Caki2 (cell line): ENCODE measurements around the gene MYO1E. TPM values are rescaled to one million over a fixed set of nuclear protein-coding genes. Genes with fewer than 3 reads are reported as not detected.

ENCODE experiments used
- DNase-seq: peaks from one replicate; pipeline ENCODE4 v3.0.0-alpha.2; 2015; ENCODE audit warnings: low read depth
- in situ Hi-C: cut with HindIII; loops from 2 replicates; pipeline ENCODE4 v1.10.0; 2016; ENCODE audit warnings: low sequenced_read_pairs, low pct_unique_long_range_greater_than_20kb, mixed read lengths
- total RNA-seq: library from RNA; depleted of rRNA; stranded (reverse); fragments of >200 nt; shearing (Covaris generic); gene quantifications from 2 replicates; pipeline ENCODE4 v1.2.3, GENCODE V29; 2014; ENCODE audit warnings: low replicate concordance

The MYO1E gene
- total RNA-seq, 1 experiment from 2014 or later, result 104 TPM

GRCh38 chr15:59257140-59257539 is 115.5 kb downstream of the MYO1E start:
- DNase-seq, result no peak
- in situ Hi-C loops, result no loop called here

GRCh38 chr15:59256482-59256881 is 116.2 kb downstream of the MYO1E start:
- DNase-seq, result no peak
- in situ Hi-C loops, result no loop called here

- no peak for DNase-seq
- in situ Hi-C loops, result no loop called here
Measured at GRCh38 chr15:59255680-59256336, 116.9 kb downstream of the MYO1E start.

GRCh38 chr15:59252137-59252536 is 120.5 kb downstream of the MYO1E start:
- DNase-seq, result no peak
- in situ Hi-C loops, result no loop called here

- DNase-seq, result no peak
Measured at GRCh38 chr15:59251001-59251845, 121.4 kb downstream of the MYO1E start.

GRCh38 chr15:59250249-59250648 is 122.4 kb downstream of the MYO1E start:
- in situ Hi-C loops, result no loop called here
- DNase-seq, result no peak

More at GRCh38 chr15:59251001-59251845, 121.4 kb downstream of the MYO1E start:
- in situ Hi-C loops, result no loop called here

GRCh38 chr15:59249816-59250215 is 122.9 kb downstream of the MYO1E start:
- in situ Hi-C loops, result no loop called here
- DNase-seq, result no peak

- in situ Hi-C loops, result no loop called here
- DNase-seq, result peak; percentile 50
Measured at GRCh38 chr15:59247364-59247763, 125.3 kb downstream of the MYO1E start.

- in situ Hi-C loops, result no loop called here
- peak; percentile 69 for DNase-seq
Measured at GRCh38 chr15:59245559-59245958, 127.1 kb downstream of the MYO1E start.

- in situ Hi-C loops, result no loop called here
- DNase-seq, result peak; percentile 62
Measured at GRCh38 chr15:59244337-59244736, 128.3 kb downstream of the MYO1E start.

GRCh38 chr15:59243622-59244021 is 129.0 kb downstream of the MYO1E start:
- no peak for DNase-seq
- in situ Hi-C loops, result no loop called here

GRCh38 chr15:59242649-59243048 is 130.0 kb downstream of the MYO1E start:
- in situ Hi-C loops, result no loop called here
- DNase-seq, result no peak

GRCh38 chr15:59240036-59240435 is 132.6 kb downstream of the MYO1E start:
- in situ Hi-C loops, result no loop called here
- no peak for DNase-seq

- DNase-seq, result no peak
- in situ Hi-C loops, result no loop called here
Measured at GRCh38 chr15:59237924-59238331, 134.7 kb downstream of the MYO1E start.

GRCh38 chr15:59237119-59237855 is 135.4 kb downstream of the MYO1E start:
- no peak for DNase-seq
- in situ Hi-C loops, result no loop called here

GRCh38 chr15:59236394-59236793 is 136.3 kb downstream of the MYO1E start:
- no peak for DNase-seq
- in situ Hi-C loops, result no loop called here

- in situ Hi-C loops, result no loop called here
- peak; percentile 90 for DNase-seq
Measured at GRCh38 chr15:59232476-59232875, 140.2 kb downstream of the MYO1E start.

GRCh38 chr15:59230531-59231055 is 142.1 kb downstream of the MYO1E start:
- in situ Hi-C loops, result no loop called here
- DNase-seq, result no peak

- no peak for DNase-seq
- in situ Hi-C loops, result no loop called here
Measured at GRCh38 chr15:59229453-59229852, 143.2 kb downstream of the MYO1E start.
